ENCODE measurements around the gene SALL3. TPM values are rescaled to one million over a fixed set of nuclear protein-coding genes. Genes with fewer than 3 reads are reported as not detected.

The SALL3 gene
- total and polyA plus RNA-seq, 10 donors: not detected

DNA sequence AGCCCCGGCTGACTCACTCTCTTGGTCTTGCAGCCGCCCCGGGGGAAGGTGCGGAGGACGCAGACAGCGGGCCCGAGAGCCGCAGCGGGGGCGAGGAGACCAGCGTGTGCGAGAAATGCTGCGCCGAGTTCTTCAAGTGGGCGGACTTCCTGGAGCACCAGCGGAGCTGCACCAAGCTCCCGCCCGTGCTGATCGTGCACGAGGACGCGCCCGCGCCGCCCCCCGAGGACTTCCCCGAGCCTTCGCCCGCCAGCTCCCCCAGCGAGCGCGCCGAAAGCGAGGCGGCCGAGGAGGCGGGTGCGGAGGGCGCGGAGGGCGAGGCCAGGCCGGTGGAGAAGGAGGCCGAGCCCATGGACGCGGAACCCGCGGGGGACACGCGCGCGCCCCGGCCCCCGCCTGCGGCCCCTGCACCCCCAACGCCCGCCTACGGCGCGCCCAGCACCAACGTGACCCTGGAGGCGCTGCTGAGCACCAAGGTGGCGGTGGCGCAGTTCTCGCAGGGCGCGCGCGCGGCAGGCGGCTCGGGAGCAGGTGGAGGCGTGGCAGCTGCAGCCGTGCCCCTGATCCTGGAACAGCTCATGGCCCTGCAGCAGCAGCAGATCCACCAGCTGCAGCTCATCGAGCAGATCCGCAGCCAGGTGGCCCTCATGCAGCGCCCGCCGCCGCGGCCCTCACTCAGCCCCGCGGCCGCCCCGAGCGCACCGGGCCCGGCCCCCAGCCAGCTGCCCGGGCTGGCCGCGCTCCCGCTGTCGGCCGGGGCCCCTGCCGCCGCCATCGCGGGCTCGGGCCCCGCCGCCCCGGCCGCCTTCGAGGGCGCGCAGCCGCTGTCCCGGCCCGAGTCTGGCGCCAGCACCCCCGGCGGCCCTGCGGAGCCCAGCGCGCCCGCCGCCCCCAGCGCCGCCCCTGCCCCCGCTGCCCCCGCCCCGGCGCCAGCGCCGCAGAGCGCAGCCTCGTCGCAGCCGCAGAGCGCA is 12.7 kb downstream of the SALL3 start:
- no peaks in the 10 kb centered on the region for H3K36me3 ChIP-seq
- no peak for TF ChIP-seq POLR2A (IDR thresholded peaks at IDR 0.05)
- TF ChIP-seq, protein P1, sequence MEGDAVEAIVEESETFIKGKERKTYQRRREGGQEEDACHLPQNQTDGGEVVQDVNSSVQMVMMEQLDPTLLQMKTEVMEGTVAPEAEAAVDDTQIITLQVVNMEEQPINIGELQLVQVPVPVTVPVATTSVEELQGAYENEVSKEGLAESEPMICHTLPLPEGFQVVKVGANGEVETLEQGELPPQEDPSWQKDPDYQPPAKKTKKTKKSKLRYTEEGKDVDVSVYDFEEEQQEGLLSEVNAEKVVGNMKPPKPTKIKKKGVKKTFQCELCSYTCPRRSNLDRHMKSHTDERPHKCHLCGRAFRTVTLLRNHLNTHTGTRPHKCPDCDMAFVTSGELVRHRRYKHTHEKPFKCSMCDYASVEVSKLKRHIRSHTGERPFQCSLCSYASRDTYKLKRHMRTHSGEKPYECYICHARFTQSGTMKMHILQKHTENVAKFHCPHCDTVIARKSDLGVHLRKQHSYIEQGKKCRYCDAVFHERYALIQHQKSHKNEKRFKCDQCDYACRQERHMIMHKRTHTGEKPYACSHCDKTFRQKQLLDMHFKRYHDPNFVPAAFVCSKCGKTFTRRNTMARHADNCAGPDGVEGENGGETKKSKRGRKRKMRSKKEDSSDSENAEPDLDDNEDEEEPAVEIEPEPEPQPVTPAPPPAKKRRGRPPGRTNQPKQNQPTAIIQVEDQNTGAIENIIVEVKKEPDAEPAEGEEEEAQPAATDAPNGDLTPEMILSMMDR (IDR thresholded peaks at IDR 0.05 in 8 of 11, conservative IDR thresholded peaks at IDR 0.05 in 3 of 11): no peak
- no peak for TF ChIP-seq POLR2AphosphoS5 (IDR thresholded peaks at IDR 0.05)
- DNase-seq: no peak
- no peak overlapping the region for H3K4me3 ChIP-seq
- intact Hi-C loops (cut with DNase I; ENCODE audit: low total_unique reads): no loop called here
- H3K9me3 ChIP-seq: peaks cover 0 to 17% (median 0%) of the 10 kb centered on the region in 8 donors
- H3K4me1 ChIP-seq: no peaks in the 10 kb centered on the region
- WGBS, 5 donors: 89 to 95% (median 93%) methylated on average over 70 to 129 of the region's 129 CpGs
- no peak overlapping the region for H3K27ac ChIP-seq
- peaks cover 0 to 35% (median 6%) of the 10 kb centered on the region in 7 donors for H3K27me3 ChIP-seq (replicated peaks in 1 of 7)

DNA sequence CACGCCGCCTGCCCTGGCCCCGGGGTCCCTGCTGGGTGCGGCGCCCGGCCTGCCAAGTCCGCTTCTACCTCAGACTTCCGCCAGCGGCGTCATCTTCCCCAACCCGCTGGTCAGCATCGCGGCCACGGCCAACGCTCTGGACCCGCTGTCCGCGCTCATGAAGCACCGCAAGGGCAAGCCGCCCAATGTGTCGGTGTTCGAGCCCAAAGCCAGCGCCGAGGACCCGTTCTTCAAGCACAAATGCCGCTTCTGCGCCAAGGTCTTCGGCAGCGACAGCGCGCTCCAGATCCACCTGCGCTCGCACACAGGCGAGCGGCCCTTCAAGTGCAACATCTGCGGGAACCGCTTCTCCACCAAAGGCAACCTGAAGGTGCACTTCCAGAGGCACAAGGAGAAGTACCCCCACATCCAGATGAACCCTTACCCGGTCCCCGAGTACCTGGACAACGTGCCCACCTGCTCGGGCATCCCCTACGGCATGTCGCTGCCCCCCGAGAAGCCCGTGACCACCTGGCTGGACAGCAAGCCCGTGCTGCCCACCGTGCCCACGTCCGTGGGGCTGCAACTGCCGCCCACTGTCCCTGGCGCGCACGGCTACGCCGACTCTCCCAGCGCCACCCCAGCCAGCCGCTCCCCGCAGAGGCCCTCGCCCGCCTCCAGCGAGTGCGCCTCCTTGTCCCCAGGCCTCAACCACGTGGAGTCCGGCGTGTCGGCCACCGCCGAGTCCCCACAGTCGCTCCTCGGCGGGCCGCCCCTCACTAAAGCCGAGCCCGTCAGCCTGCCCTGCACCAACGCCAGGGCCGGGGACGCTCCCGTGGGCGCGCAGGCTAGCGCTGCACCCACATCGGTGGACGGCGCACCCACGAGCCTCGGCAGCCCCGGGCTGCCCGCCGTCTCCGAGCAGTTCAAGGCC is 13.7 kb downstream of the SALL3 start:
- intact Hi-C loops (cut with DNase I; ENCODE audit: low total_unique reads): no loop called here
- DNase-seq: no peak
- Histone ChIP-seq H3K4me1 (no peaks in the 10 kb centered on the region), H3K36me3 (no peaks in the 10 kb centered on the region), H3K27me3 (replicated peaks in 1 of 7) (peaks cover 0 to 26% (median 0%) of the 10 kb centered on the region in 7 donors), H3K9me3 (peaks cover 0 to 17% (median 0%) of the 10 kb centered on the region in 8 donors), H3K27ac (no peak overlapping the region), H3K4me3 (no peak overlapping the region)
- WGBS, 5 donors: 96 to 98% (median 97%) methylated on average over 70 to 90 of the region's 90 CpGs
- no peak for TF ChIP-seq POLR2A (IDR thresholded peaks at IDR 0.05)
- no peak for TF ChIP-seq POLR2AphosphoS5 (IDR thresholded peaks at IDR 0.05)
- TF ChIP-seq, protein P1 (IDR thresholded peaks at IDR 0.05 in 8 of 11, conservative IDR thresholded peaks at IDR 0.05 in 3 of 11): no peak

DNA sequence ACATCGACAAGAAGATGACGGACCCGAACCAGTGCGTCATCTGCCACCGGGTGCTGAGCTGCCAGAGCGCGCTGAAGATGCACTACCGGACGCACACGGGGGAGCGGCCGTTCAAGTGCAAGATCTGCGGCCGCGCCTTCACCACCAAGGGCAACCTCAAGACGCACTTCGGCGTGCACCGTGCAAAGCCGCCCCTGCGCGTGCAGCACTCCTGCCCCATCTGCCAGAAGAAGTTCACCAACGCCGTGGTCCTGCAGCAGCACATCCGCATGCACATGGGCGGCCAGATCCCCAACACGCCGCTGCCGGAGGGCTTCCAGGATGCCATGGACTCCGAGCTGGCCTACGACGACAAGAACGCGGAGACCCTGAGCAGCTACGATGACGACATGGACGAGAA is 14.4 kb downstream of the SALL3 start:
- peaks cover 0 to 18% (median 0%) of the 10 kb centered on the region in 7 donors for H3K27me3 ChIP-seq (replicated peaks in 1 of 7)
- no peak for TF ChIP-seq POLR2AphosphoS5 (IDR thresholded peaks at IDR 0.05)
- TF ChIP-seq, protein P1 (IDR thresholded peaks at IDR 0.05 in 8 of 11, conservative IDR thresholded peaks at IDR 0.05 in 3 of 11): no peak
- no peak for TF ChIP-seq POLR2A (IDR thresholded peaks at IDR 0.05)
- H3K9me3 ChIP-seq: peaks cover 0 to 17% (median 0%) of the 10 kb centered on the region in 8 donors
- H3K27ac ChIP-seq: no peak overlapping the region
- DNase-seq: no peak
- no peaks in the 10 kb centered on the region for H3K36me3 ChIP-seq
- H3K4me1 ChIP-seq: no peaks in the 10 kb centered on the region
- intact Hi-C loops (cut with DNase I; ENCODE audit: low total_unique reads): no loop called here
- 96 to 98% (median 97%) methylated on average over 28 to 37 of the region's 37 CpGs for WGBS, 5 donors
- no peak overlapping the region for H3K4me3 ChIP-seq
